Erythroblast (primary cell): ENCODE data around the gene AP5Z1.

Source experiments
- GATA1 ChIP-seq: IDR thresholded peaks from 2 replicates; pipeline ENCODE4 v1.6.1; 2011; ENCODE audit warnings: low read depth, mild to moderate bottlenecking, control low read depth, low read length, moderate library complexity
- POLR2A ChIP-seq: IDR thresholded peaks from 2 replicates; pipeline ENCODE4 v1.6.1; 2011; ENCODE audit warnings: mild to moderate bottlenecking, low read length

DNA sequence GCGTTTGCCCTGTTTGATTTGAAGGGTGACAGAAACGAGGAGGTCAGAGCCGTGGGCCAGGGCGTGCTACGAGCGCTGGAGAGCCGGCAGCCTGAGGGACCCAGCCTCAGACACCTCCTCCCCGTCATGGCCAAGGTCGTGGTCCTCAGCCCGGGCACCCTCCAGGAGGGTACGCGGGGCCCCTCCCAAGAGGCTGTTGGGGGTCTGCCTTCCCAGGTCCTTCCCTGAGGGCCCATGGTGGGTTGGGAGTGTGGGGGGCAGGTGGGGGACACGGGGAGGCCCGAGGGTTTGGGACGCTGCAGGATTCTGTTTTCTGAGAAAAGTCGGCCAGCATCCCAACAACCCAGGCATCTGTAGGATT is 7.8 kb downstream of the AP5Z1 start:
- TF ChIP-seq POLR2A (no peak), GATA1 (no peak)
